Muscle of back (tissue), 11 donors: Measurements from ENCODE around the gene SNAP25. TPM values are rescaled to one million over a fixed set of nuclear protein-coding genes. Genes with fewer than 3 reads are reported as not detected.
A peak's percentile ranks its signal among the peaks of the same experiment; 100 is the strongest.

Experiments
- DNase-seq, 3 donors: peaks; one replicate each; pipeline versions ENCODE4 v3.0.0 to v3.0.0-alpha.2; 2013
- polyA plus RNA-seq, 10 donors: library from polyadenylated mRNA; unstranded; fragments of 120-200 nt; gene quantifications; one replicate each; pipeline ENCODE4 v1.2.1, GENCODE V29; 2013; ENCODE audit not compliant: insufficient read length in 10 of 10

Gene SNAP25
- polyA plus RNA-seq, 10 donors, result 2.3 to 7.6 (median 3.4) TPM

GRCh38 chr20:10261702-10262101, 43.1 kb downstream of the SNAP25 start:
- DNase-seq, result no peak

DNA sequence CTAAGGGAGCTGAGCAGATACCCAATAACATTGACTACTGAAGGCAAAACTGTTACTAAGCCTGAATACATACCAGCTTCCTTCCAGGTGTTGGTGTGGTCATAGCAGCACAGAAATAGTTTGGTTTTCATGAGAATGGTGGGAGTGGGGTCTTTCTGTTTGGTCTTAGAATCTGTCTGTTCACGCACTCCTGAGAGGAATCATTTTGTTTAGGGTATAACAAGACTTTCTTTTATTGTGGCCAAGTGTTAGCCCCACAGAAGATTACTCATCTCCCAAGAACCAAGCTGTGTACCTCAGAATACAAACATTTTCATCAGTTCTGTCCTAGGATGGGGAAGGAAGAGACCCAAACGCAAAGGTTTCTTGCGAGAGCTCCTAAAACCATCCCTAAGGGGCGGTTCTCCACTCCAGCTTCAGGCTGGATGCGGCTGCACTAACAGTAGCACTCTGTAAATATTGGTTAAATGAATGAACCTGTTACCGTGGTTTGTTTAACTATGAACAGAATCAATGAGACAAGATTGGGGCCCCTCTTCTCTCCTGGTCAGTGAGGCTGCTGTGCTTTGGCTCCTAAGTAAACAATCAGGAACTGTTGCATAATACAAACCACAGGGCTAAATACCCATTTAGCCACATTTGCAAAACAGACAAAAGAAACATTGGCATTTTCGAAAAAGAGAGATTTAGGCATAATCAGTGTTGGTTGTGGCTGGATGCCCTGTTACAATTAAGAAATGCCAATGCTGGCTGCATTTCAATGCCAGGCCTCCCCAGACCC, 44.9 kb downstream of the SNAP25 start:
- no peak for DNase-seq

GRCh38 chr20:10264166-10264558, 45.5 kb downstream of the SNAP25 start:
- DNase-seq, result no peak

DNA sequence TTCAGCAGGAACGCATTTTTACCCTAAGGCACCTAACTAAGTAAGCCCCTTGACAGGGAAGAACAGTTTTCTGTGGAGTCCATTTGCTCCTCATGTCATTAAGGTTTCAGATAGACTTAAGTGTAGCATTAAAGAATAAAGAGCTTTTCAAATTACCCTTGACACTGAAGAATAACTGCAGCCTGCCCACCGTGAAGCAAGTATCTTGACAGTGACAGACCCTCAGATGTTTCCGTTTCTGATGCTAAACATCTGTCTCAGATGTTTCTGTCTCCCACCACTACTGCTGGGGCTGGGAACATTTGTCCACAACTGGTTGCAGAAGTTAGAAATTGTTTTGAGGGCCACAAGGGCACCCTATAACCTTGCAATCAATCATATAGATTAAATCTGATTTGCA, 50.0 kb downstream of the SNAP25 start:
- no peak for DNase-seq

GRCh38 chr20:10270630-10271029, 52.0 kb downstream of the SNAP25 start:
- no peak for DNase-seq

DNA sequence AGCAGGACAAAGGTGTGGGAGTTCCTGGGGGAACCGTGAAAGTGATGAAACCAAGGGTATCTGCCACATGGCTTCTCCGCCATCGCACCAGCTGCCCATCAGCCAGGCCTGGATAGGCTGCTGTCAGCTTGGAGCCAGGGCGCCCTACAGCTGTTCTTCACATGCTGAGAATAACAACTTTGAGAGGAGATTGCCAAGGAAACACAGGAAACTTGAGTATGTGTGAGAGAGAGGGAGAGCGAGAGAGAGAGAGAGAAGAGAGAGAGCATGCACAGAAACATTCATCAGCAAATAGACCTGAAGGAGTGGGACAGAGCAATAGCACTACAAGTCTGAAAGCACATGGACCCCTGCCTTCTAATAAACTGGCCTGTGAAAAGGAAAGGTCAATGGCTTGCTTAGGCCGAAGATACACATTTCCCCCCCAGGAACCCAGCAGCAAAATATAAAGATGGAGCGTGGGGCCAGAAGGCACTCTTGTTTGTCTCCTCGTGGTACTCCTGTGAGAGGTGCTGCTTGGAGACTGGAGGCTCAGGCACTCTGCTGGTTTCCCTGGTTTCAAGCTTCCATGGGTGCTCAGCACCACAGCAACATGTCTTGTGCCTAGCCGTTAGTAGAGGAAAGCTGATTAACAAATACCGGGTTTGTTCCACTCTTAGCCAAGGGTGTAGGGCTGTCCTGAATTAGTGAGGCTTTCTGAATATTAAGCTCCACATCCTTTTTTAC, 53.0 kb downstream of the SNAP25 start:
- DNase-seq, result peak in 2 of 3 donors; percentile 9 to 37

DNA sequence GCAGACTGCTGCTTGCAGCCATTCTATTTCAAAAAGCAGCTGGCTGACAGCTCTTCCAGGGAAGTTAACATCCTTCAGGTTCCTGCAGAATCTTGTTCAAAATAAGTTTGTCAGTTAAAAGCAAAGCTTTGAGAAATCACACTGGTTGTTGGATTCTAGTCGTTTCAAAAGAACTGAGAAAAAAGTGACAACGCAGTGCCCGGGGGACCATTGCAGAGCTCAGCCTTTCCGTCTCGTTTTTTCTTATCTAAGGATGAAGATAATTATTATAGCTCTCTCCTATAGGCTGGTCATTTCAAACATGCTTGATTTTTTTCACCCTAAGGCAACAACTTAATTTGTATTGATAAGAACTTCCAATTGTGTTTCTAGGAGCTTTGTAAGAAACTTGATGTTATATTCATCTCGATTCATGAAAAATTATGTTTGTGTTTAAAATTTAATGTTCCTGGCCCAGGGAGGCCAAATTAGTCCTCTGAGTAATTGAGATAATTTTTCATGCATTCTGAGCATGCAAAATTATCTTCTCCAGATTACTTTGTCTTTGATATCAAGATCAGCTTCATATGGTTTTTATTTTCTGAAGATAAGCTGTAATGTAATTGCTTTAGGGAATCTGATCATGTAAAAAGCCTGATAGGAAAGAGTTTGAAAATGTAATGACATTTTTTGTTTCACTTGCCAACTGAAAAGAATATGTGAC, 58.4 kb downstream of the SNAP25 start:
- DNase-seq, result no peak

- no peak for DNase-seq
Observed at GRCh38 chr20:10277616-10278015, 59.0 kb downstream of the SNAP25 start.

GRCh38 chr20:10278412-10278811, 59.8 kb downstream of the SNAP25 start:
- no peak for DNase-seq

- DNase-seq, result no peak
Observed at GRCh38 chr20:10280018-10280908, 61.6 kb downstream of the SNAP25 start.

DNA sequence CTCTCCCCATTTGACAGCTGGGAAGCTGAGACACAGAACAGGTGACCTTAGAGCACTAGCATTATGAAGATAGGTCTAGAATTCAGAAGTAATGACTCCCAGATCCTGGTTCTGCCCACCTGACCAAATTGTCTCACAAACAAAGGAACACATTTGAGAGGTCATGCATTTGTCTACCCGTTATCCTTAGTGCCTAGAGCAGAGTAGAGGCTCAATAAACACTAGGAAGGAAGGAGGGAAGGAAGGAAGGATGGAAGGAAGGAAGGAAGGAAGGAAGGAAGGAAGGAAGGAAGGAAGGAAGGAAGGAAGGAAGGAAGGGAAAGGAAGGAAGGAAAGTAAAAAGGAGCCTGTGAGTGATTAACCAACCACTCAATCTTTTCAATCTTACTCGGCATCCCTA, 63.3 kb downstream of the SNAP25 start:
- no peak for DNase-seq

- DNase-seq, result peak in 1 of 3 donors; percentile 51
Observed at GRCh38 chr20:10282979-10283456, 64.4 kb downstream of the SNAP25 start.

- no peak for DNase-seq
Observed at GRCh38 chr20:10286356-10286755, 67.7 kb downstream of the SNAP25 start.

- no peak for DNase-seq
Observed at GRCh38 chr20:10288421-10288820, 69.8 kb downstream of the SNAP25 start.

DNA sequence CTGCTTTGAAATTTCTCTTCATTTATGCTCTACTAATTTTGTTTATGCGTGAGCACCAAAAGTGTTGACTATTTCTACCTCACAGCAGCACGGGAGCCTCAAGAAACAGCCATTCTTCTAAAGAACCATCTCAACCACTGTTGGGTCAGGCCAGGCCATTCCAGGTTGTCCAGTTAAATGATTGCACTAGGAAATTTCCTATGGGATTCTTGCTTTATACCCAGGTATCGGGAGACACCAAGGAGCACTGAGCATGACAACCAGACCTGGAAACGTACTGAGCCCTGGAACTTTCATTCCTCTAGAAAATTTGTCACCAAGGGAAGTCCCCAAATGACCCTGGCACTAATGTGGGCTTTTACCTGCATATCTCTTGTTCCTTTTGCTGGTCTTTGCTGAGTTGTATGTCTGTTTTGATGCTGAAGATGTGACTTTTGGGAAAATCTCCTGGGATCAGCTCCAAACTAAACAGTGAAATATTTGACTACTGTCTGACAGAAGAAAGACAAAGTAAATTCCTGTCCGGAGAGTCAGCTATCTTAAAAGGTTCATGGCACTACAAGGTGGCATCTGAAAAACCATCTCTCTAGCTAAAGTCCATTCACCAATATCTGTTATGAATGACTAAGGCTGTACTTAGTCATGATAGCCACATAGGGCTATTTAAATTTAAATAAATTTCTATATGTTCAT, 70.5 kb downstream of the SNAP25 start:
- DNase-seq, result no peak

DNA sequence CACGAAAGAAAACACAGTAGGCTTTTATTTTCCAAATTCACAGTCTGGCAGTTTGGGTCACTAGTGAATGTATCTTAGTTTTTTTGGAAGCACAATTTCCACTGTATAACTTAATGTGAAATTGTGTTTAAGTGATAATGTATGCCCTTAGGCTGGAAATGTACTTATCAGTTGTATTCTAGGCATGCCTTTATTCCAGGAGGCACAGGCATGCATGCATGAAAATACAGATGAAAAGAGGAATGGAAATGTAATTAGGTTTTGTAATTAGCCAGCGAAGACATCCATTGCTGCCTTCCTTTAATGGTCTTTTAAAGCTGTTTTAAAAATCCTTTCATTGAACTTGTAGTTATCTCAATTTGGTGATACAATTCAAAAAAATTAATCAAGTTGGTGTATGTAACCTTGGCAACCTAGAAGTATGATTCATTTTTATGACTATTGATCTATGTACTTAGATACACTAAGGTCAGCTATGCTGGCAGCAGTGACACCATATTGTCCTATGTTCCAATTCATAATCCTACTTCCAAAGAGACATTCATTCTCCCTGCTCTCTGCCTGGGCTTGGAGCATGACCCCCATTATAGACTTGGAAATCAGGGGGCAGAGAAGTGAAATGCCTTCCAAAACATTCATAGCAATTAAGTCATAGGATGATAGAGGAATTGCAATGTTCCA, 73.1 kb downstream of the SNAP25 start:
- no peak for DNase-seq

DNA sequence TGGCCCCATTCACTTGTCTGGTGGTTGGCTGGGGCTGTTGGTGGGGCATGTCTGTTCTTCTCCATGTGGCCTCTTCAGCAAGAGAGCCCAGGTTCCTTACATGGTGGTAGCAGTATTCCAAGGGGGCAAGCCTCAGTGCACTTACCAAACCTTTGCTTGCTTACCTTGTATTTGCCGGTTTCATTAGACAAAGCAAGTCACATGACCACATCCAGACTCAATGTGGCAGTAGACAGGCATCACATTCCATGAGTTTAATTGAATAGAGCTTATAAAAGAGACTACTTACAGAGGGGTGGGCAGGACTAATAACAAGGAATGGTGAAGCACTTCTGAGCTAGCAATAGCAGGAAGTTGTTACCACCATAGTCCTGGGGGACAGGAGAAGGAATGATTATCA, 78.6 kb downstream of the SNAP25 start:
- no peak for DNase-seq

DNA sequence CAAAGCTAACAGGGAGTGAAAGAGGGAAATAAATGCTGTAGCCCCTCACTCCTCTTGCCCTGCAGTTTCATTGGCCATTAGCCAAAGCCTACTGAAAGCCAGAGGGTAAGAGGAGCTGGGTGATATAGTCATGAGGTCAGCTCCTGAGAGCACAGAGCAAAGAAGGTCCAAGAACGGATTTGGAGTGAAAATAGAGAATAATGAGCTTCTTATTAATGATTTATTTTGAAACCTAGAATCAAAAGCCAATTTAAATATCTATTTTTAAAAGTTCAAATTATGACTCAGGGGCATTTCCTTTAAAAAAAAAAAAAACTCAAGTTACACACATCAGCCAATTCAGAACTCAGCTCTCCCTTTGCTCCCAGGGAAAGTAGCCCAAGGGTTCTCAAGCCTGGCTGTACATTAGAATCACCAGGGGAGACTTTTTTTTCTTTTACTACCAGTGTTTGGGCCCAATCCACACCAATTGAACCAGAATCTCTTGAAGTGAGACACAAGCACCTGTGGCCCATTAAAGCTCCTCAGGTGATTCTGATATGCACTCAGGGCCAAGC, 79.1 kb downstream of the SNAP25 start:
- DNase-seq, result no peak

DNA sequence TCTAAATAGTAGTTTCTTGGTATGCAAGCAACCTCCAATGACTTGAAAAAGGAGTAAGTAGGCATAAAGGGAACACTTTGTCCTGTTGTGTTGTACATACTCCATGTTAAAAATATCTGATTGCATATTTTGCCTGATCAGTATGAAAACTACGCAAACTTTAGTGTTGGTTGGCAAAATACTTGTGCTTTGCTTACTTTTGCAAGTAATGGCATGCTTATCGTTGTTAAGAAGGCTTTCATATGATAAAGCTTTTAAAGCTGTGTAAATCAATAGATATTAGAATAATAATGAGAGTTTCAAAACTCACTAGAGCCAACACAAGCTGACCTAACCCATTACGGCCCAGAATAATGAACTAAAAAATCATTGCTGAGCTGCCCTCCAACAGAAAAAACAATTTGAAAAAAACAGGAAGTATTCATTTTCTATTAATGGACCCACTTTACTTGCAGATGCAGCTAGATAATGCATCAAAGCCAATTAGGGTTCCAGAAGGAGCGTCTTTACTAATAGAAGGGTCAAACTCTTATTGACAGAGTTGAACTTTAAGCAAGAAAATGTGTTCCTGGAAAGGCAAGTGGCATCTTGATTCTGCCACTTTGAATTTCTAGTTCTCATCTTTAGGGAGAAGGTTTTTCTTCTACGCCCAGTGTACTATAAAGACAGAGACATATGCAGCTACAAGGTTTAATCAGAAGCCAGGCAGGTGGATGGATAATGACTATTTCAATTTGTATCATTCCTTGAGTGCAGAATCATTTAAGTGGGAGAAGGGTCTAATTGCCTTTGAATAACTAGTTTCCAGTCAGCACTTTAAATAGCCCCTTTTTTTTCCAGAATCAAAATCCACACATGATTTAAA, 82.2 kb downstream of the SNAP25 start:
- DNase-seq, result no peak
